ENCODE measurements around the gene CDCA3. TPM values are rescaled to one million over a fixed set of nuclear protein-coding genes. Genes with fewer than 3 reads are reported as not detected.

CDCA3 gene
- total RNA-seq, 1 experiment from 2014 or later: 30.8 TPM

DNA sequence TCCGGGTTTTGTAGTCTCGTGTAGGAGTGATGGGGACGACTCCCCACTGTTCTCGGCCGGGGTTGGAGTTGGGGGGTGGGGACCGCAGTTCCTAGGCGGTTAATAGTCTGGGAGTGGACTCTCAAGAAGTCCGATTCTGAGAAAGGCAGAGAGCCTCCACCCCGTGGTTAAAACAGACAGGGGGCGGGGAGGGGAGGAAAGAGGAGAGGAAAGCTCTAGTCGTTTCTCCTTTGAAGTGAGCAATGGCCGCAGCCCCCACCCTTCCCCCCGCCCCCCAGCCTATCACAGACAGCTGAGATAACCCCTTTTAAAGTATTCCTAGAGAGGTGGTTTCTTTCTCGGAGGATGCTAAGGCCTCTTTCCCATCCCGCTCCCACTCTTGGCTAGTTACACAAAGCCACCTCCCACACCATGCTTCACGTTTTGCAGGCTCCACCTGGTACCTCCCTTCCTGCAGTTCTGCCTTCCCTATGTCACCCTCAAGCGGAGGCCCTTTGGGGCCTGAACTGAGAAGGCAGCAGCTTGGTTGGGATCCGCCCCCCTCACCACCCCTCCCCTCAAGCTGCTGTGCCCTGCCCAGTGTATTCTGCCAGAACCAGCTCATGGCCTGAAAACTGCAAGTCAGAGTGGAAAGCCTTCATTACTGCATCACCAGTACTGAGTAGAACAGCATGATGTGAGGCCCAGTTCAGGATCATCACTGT is 1.7 kb upstream of the CDCA3 start:
- DNase-seq (ENCODE audit: low spot score): peak; percentile 62

DNA sequence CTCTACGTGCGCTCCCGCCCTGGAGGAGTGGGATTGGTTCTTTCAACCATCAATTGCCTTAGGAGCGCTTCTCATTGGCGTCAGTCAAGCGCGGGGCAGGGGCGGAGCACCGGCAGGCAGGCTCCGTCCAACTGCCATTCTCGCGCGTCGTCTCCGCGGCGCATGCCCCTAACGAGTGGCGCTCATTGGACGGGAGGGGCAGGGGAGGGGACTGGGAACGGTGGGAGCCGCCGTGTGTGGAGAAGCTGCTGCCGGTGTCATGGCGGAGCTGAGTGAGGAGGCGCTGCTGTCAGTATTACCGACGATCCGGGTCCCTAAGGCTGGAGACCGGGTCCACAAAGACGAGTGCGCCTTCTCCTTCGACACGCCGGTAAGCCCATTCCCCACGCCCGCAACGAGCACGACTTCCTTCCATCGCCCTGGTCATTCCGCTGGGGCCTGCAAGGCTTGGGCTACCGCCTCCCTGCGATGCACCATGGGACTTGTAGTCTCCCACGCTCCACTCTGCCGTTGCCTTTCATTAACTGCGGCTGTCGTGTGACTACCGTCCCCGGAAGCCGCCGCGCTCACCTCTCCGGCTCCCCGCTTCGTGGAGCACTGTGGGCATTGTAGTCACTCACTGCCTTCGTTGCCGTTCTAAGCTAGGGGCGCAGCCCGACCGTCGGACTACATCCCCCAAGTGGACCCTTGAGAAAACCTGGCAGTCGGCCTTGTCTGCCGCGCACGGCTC is 1.0 kb upstream of the CDCA3 start, which contains the start of gene USP5:
USP5 (plus strand) TSS at position 230 of the 730 bp plus-strand sequence; CDS start at position 260, 30 bp downstream.
- peak; percentile 96 for DNase-seq (ENCODE audit: low spot score)

DNA sequence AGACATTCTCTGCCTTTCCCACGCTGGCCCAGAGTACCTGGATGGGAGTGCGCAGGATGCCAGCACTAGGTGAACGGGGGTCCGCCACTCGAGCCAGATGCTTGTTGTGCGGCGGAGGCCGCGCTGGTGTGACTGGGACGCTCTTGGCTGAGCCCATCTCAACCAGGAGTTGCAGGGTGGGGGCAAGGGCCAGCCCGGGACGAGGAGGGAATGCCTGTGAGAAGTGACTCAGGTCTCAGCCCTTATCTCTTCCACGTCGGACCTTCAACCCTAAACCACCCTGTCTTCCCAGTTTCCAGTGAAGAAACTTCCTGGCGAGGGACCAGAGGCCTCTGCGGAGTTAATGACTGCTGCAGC is 312 bp downstream of the CDCA3 start:
- DNase-seq (ENCODE audit: low spot score): no peak

DNA sequence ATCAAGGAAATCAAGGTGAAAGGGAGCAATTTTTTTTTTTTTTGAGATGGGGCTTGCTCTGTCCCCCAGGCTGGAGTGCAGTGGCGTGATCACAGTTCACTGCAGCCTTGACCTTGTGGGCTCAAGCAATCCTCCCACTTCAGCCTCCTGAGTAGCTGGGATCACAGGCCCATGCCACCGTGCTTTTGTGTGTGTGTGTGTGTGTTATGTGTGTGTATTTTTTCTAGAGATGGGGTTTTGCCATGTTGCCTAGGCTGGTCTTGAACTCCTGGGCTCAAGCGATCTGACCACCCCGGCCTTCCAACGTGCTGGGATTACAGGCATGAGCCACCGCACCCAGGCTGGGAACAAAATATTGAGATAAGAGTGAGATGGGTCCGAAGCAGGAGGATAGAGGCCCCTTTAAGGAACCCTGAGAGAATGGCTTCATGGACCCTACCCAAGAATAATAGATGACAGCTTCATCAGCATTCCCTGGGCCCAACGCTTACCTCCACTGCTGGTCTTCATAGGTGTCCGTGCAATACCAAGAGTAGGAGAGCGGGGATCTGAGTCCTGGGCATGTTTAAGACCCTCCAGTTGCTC is 1.0 kb downstream of the CDCA3 start:
- no peak for DNase-seq (ENCODE audit: low spot score)

DNA sequence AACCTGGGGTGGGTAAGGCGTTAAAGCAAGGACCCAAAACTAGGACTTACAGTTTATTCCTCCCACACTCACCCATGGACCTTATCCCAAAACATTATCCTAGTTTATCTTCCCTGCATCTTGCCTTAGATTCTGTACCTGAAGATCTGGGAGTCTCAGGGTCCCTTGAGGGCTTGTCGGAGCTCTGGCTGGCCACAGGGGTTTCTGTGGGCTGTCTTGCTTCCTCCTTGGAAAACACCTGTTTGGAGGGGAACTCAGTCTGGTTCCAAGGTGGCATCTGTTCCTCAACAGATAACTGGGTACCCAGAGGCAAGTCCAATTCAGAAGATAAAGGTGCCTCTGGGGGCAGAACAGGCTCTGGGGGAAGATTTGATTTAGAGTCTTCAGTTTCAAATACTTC is 1.7 kb downstream of the CDCA3 start:
- DNase-seq (ENCODE audit: low spot score): no peak

DNA sequence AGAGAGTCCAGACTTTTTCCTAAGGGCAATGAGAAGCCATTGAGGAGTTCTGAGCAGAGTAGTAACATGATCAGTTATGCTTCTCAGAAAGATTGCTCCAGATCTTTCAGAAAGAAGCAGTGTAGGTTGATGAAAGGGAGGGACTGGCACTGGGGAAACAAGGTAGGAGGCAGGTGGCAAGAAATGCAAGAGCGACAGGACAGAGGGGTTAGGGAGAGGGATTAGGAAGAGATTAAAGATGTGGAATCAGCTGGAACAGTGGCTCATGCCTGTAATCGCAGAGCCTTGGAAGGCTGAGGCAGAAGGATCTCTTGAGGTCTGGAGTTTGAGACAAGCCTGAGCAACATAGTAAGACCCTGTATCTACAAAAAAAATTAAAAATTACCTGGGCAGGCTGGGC is 3.4 kb downstream of the CDCA3 start:
- DNase-seq (ENCODE audit: low spot score): no peak

DNA sequence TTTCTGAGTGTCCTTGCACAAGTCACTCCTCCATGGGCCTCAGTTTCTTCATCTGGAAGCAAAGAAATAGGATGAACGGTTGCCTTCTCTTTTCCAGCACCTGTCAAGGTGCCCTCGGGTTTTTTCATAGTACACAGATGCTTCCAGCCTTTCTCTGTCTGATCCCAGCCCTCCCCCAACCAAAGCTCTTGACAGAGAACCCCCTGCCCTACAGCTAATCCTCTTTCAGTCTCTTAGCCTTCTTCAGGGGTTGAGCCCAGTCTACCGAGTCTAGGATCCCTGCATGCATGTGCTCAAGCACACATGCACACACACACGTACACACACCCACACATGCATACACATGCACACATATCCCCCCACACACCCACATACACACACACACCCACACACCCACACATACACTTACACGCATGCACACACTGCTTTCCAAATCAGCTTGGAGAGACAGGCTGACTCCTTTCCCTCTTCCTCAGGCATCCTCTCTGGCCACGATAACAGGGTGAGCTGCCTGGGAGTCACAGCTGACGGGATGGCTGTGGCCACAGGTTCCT is 4.7 kb downstream of the CDCA3 start:
- DNase-seq (ENCODE audit: low spot score): no peak

DNA sequence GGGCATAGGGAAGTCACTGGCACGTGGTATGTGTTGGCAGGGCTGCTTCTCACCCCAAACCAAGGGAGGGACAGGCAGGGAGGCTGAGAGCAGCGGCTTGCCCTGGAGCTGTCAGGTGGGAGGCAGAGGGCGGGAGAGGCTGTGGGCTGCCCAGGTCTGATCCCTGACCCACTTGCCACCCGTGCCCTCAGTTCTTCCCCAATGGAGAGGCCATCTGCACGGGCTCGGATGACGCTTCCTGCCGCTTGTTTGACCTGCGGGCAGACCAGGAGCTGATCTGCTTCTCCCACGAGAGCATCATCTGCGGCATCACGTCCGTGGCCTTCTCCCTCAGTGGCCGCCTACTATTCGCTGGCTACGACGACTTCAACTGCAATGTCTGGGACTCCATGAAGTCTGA is 5.7 kb downstream of the CDCA3 start:
- no peak for DNase-seq (ENCODE audit: low spot score)

DNA sequence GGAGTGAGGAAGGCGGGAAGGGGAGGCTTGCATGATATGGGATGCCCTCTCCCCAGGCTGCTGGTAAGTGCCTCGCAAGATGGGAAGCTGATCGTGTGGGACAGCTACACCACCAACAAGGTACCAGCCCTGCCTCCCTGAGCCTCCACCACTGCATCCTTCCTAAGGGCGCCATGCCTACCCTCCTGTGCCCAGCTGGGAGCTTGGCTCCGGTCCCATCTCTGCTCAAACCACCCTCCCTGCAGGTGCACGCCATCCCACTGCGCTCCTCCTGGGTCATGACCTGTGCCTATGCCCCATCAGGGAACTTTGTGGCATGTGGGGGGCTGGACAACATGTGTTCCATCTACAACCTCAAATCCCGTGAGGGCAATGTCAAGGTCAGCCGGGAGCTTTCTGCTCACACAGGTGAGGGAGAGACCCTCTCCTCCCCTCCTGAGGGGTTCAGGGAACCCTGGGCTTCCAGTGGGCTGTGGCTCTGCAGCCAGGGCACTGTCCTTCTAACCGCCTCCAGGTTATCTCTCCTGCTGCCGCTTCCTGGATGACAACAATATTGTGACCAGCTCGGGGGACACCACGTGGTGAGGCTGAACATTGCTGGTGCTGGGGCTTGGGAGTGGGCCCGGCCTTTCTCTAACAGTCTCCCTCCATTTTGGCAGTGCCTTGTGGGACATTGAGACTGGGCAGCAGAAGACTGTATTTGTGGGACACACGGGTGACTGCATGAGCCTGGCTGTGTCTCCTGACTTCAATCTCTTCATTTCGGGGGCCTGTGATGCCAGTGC is 7.8 kb downstream of the CDCA3 start:
- DNase-seq (ENCODE audit: low spot score): no peak

DNA sequence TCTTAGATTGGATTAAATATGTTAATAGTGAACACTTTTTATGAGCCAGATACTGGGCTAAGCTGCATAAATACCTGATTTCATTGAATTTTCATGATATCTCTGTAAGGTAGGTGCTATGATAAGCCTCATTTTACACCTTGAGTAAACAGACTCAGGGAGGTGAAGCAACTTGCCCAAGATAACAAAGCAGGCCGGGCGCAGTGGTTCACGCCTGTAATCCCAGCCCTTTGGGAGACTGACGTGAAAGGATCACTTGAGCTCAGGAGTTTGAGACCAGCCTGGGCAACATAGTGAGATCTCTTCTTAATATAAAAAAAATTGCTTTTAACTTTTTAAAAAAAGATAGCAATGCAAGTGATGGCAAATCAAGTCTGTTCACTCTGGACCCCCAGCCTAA is 9.0 kb downstream of the CDCA3 start:
- DNase-seq (ENCODE audit: low spot score): no peak

DNA sequence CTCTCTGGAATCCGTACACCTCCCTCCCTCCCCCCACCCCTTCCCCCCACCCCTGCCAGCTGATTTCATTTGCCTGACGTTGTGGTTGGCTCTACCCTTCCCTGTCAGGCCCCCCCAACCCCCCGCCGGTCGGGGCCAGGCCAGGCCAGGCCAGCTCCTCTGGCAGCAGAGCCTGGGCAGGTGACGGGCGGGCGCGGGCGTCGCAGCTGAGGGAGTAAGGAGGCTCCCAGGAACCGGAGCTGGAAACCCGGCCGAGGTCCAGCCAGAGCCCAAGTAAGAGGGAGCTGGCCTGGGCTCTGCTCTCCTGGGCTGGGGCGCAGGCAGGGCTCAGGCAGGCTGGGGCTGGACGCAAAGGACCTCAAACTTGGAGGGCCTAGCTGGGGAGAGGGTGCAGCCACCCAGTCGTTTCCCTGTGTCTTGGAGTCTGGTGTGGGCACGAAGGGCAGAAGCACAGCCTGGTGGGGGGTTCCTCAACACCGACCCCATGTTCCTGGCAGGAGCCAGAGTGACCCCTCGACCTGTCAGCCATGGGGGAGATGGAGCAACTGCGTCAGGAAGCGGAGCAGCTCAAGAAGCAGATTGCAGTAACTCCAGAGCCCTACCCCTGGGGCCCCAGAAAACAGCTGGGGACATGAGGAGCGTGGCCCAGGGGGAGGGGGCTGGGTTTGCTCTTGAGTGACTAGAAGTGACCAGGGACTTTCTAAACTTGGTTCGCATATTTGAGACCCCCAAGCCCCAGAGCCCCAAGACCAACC is 10.1 kb downstream of the CDCA3 start, which contains the start of gene GNB3:
GNB3 (plus strand) TSS at position 165 of the 755 bp plus-strand sequence; CDS start at position 528, 363 bp downstream.
- no peak for DNase-seq (ENCODE audit: low spot score)

DNA sequence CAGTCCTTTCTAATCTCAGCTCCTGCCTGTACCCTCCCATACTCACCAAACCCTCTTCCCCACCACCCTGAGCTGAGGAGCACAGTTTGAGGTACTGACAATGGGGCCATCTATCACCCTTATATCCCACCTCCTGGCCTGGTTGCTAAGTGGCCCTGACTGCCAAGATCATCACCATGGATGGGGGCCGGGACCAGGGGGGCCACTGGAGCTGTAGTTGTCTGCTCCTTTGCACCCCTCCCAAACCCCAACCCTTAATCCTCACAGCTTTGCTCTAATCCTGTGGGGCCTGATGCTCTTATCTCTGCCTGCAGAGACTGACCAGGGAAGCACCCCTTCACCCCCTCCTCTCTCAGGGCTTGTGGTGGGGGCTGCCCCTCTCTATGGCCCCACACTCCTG is 10.8 kb downstream of the CDCA3 start:
- no peak for DNase-seq (ENCODE audit: low spot score)

DNA sequence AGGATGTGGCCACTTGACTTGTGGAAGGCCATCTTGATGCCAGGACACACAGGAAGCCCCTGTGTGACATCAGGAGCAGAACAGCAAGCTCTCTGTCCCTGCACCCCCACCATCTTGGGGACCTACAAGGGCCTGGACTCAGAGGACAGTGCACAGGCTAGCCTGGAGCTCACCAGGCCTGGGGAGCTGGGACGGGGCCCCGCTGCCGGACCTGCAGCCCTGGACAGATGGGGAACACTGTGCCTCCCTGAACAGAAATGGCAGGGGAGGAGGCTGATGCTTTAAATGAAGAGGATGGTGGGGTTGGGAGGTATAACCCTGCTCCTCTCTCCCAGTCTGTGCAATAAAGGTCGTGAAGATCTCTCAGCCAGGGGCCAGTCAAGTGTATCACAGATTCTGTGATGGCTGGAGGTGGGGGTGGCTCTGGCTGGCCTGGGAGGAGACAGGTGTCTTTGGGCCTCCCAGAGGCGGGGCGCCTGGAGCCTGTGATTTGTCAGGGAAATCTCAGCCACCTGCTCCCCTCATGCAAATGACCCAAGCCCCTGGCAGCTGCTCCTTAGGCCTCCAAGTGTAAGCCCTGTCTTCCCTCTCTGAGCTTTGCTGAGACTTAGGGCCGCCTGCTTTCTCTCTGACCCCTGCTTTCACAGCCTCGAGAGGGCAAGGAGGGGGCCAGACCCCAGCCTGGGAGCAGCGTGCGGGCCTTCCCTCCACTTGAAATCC is 11.4 kb downstream of the CDCA3 start:
- no peak for DNase-seq (ENCODE audit: low spot score)

DNA sequence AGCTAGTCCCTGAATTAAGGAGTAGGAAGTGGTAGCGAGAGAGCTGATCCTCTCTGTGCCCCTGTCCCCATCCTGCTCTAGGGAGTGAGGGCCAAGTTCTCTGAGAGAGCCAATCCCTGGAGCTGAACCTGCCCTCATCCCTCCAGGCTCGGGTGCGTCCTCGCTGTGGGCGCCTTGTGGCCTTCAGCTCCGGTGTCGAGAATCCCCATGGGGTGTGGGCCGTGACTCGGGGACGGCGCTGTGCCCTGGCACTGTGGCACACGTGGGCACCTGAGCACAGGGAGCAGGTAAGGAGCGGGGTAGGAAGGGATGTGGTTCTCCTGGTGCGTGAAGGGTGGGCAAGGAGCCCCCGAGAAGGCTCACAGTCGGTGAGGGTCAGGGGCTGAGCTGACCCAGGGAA is 12.2 kb downstream of the CDCA3 start:
- no peak for DNase-seq (ENCODE audit: low spot score)

DNA sequence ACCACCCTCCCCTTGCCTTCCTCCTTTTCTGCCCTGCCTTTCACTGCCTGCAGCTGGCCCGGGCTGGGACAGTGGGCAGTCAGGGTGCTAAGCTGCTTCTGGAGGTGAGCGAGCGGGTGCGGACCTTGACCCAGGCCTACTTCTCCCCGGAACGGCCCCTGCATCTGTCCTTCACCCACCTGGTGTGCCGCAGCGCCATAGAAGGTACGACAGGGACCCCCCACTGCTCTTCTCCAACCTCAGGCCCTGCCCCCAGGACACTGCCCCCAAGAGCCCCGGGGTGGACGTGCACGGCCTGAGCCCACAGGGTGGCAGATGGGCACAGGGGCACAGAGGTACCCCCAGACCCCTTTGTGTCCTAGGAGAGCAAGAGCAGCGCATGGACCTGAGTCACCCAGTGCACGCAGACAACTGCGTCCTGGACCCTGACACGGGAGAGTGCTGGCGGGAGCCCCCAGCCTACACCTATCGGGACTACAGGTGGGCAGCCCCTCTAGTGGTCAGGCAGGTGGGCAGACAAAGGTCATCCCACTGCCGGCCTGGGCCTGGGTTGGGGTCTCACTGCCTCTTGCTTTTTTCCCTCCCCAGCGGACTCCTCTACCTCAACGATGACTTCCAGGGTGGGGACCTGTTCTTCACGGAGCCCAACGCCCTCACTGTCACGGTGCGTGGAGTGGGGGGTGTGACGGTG is 13.6 kb downstream of the CDCA3 start:
- DNase-seq (ENCODE audit: low spot score): no peak

DNA sequence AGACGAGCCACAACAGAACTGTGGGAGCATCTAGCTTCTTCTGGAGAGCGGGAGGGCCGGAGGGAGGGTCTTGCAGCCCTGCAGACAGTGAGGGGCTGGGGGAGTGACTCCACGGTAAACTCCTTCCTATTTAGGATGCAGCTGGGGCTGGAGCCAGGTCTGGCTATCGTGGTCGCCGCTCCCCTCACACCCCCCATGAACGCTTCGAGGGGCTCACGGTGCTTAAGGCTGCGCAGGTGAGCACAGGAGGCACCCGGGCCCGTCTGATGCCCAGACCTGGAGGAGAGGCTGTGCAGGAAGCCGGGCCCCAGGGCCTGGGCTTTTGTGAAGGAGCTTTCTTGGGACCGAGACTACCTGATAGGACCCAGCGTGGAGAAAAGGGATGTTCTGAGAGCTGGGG is 14.2 kb downstream of the CDCA3 start:
- DNase-seq (ENCODE audit: low spot score): no peak

DNA sequence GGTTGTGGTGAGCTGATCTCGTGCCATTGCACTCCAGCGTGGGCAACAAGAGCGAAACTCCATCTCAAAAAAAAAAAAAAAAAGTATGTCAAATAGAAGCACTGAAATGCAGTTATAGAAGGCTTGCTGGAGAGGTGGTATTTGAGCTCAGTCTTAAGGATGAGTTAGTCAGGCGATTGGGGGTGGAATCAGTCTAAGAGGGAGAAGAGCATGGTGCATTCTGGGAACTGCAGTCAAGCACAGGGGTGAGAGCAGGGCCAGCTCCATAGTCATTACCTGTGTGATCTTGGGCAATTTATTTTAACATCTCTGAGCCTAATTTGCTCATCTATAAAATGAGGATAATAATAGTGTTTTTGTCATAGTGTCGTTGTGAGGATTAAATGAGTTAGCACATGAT is 16.2 kb downstream of the CDCA3 start:
- no peak for DNase-seq (ENCODE audit: low spot score)

DNA sequence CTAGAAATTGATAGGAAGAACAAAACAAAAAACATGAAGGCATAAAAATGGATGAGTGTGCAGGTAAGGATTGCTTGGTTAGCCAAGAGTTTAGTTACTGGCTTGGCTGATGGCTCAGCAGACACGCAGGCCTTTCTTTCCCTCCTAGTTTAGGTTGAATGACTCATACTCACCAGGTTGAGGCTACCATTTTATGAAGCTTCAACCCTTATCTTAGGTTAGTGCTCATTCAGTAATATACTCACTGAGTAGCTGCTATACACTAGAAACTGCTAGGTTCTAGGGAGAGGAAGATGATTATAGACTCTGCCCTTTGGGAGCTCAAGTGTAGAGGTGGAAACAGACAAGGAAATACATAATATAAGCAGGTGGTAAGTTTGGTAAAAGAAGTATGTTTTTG is 16.8 kb downstream of the CDCA3 start:
- no peak for DNase-seq (ENCODE audit: low spot score)

DNA sequence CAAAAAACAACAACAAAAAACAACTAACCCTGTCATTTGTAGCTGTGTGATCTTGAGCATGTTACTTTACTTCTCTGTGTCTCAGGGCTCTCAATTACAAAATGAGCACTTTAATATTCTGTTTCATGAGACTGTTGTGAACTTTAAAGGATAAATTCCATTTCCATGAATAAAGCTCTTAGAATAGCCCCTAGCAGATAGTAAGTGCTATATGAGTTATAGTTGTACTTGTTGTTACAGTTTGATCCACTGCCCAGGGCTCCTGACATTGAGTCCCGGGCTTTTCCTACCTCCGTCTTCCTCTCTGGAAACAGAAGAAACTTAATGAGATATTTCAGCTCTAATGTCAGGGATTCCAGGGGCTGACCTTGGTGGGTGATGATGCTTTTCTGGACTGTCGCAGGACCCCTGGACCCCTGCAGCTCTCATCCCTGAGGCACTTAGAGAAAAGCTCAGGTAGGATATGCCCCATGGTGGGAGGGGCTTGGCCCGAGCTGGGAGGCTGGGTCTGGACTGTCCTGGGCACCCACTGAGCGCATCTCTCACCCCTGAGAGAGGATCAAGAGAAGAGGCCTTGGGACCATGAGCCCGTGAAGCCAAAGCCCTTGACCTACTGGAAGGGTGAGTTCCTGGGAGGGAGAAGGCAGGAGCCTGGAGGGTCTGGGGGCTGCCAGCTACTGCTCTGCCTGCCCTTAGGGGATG is 17.7 kb downstream of the CDCA3 start:
- DNase-seq (ENCODE audit: low spot score): no peak
